ENCODE data around the gene ROCK2. TPM values are rescaled to one million over a fixed set of nuclear protein-coding genes. Genes with fewer than 3 reads are reported as not detected.

Gene ROCK2
- total RNA-seq, 4 donors from 2014 or later = 18.0 to 34.8 (median 23.2) TPM

DNA sequence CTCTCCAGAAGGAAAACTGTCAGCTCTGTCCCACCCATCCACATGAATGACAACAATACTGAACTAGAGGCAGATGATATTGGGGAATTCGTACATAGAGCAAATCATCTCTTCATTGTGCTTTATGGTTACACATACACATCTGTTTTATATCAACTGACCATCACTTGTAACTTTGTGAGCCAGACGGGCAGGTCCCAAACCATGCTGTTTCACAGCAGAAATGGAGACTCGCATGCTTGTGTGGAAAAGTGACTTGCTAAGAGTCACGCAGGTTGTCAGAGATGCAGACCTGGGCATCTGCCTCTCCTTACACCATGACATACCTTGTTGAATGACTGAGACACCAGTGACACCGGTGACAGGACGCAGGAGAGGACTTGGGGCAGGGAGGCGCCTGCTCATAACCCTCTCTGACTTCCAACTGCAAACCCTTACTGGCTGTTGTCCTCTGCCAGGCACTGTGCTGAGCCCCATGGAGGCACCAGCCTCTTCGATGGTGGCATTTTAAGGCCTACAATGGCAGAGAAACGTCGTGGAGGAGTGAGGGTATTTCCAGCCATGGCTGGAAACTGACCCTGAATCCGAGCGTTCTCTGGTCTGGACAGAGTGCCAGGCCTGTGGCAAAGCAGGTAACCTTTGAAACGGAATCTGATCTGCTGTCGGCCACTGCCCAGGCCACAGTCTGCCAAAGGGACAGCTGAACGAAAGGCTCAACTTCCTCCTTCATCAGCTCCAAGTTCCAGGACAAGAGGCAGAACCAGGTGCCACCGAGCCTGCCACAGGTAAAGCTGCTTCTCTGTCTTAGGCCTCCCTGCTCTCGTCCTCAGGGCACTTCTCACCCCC, 26.9 kb upstream of the ROCK2 start:
- no peak for TF ChIP-seq POLR2A (IDR thresholded peaks at IDR 0.05)
- TF ChIP-seq, protein P1, sequence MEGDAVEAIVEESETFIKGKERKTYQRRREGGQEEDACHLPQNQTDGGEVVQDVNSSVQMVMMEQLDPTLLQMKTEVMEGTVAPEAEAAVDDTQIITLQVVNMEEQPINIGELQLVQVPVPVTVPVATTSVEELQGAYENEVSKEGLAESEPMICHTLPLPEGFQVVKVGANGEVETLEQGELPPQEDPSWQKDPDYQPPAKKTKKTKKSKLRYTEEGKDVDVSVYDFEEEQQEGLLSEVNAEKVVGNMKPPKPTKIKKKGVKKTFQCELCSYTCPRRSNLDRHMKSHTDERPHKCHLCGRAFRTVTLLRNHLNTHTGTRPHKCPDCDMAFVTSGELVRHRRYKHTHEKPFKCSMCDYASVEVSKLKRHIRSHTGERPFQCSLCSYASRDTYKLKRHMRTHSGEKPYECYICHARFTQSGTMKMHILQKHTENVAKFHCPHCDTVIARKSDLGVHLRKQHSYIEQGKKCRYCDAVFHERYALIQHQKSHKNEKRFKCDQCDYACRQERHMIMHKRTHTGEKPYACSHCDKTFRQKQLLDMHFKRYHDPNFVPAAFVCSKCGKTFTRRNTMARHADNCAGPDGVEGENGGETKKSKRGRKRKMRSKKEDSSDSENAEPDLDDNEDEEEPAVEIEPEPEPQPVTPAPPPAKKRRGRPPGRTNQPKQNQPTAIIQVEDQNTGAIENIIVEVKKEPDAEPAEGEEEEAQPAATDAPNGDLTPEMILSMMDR (IDR thresholded peaks at IDR 0.05) = peak in 1 of 3 donors; percentile 6
- no peak overlapping the region for H3K4me3 ChIP-seq (ENCODE audit: low read depth, poor library complexity, severe bottlenecking)
- 81 to 84% methylated on average over 17 of the region's 17 CpGs for WGBS, 2 donors
- DNase-seq (ENCODE audit: low spot score in 2 of 2) = no peak
- intact Hi-C loops (cut with DNase I; ENCODE audit: low total_unique reads) = no loop called here

DNA sequence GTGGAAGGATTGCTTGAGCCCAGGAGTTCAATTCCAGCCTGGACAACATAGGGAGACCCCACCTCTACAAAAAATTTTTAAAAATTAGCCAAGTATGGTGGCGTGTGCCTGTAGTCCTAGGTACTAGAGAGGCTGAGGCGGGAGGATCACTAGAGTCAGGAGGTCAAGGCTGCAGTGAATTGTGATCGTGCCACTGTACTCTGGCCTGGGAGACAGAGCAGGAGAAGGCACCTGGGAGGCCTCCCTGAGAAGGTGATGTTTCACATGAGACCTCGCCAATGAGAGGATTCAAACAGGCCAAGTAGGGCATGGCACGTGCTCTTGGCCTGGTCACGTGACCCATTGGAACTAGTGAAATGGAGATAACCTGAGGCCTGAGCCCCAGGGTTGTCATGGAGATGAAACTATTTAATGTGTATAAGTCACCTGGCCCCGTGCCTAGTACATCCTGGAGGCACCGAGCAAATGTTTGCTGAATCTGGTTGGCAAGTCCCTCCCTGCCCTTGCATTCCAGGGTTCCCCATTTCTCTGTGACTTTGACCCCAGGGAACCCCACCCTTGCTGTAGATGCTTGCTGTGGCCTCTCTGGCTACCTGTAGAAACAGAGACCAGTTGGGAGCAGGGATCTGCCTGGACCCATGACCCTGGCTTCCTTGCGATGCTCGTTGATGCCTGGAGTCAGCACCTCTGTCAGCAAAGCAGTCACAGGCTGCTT, 26.1 kb upstream of the ROCK2 start:
- H3K4me3 ChIP-seq (ENCODE audit: low read depth, poor library complexity, severe bottlenecking) = no peak overlapping the region
- intact Hi-C loops (cut with DNase I; ENCODE audit: low total_unique reads) = no loop called here
- no peak for TF ChIP-seq POLR2A (IDR thresholded peaks at IDR 0.05)
- TF ChIP-seq, protein P1 (IDR thresholded peaks at IDR 0.05) = no peak
- WGBS, 2 donors = 54 to 64% methylated on average over 10 of the region's 10 CpGs
- no peak for DNase-seq (ENCODE audit: low spot score in 2 of 2)

DNA sequence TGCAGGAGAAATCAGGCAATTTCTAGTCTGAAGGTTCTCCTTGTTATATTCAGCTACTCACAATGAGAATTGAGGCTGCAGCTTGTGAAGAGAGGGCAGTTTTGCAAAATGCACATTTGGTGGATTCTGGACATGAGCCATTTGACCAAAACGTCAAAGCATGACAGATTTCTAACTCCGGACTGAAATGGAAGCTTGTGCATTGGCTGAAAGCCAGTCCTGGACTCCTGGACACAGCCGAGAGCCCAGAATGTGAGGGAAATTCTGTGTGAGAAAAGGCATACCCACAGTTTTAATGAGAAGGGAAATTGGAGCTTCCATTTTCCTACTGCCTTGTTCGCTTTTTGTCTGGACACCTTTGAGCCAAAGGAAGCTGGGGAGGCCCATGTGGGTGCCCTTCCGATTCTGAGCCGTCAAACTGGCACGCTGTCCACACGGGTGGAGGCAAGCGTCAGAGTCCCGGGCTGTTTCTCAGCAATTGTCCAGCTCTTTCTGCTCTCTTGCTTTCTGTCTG, 23.7 kb upstream of the ROCK2 start:
- TF ChIP-seq POLR2A (IDR thresholded peaks at IDR 0.05) = no peak
- TF ChIP-seq, protein P1 (IDR thresholded peaks at IDR 0.05) = no peak
- DNase-seq (ENCODE audit: low spot score in 2 of 2) = no peak
- WGBS, 2 donors = 37 to 50% methylated on average over 10 of the region's 10 CpGs
- no peak overlapping the region for H3K4me3 ChIP-seq (ENCODE audit: low read depth, poor library complexity, severe bottlenecking)
- intact Hi-C loops (cut with DNase I; ENCODE audit: low total_unique reads) = no loop called here

DNA sequence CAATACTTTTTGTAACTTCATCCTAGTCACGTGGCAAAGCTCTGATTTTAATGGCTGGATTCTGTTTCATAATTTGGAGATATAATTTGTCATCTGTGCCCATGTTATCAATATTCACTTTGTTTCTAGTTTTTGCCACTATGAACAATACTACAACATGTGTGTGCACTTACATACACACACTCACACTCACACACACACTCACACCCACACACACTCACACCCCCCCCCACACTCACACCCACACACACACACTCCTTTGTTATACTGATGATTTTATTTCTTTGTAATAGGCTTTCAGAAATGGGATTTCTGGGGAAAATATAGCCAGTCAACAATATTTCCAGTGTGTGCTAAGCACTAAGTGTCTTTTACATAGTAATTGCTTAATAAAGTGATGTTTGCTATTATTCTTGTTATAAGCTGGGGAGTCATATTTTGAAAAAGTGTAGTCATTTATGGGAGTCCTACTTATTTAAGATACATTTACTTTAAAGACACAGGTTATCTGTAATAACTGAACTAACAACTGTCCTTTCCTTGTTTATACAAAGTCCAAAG, 22.8 kb upstream of the ROCK2 start:
- H3K4me3 ChIP-seq (ENCODE audit: low read depth, poor library complexity, severe bottlenecking) = no peak overlapping the region
- no peak for TF ChIP-seq POLR2A (IDR thresholded peaks at IDR 0.05)
- intact Hi-C loops (cut with DNase I; ENCODE audit: low total_unique reads) = no loop called here
- WGBS, 2 donors = 73 to 82% methylated on average over 1 of the region's 1 CpG
- no peak for DNase-seq (ENCODE audit: low spot score in 2 of 2)

DNA sequence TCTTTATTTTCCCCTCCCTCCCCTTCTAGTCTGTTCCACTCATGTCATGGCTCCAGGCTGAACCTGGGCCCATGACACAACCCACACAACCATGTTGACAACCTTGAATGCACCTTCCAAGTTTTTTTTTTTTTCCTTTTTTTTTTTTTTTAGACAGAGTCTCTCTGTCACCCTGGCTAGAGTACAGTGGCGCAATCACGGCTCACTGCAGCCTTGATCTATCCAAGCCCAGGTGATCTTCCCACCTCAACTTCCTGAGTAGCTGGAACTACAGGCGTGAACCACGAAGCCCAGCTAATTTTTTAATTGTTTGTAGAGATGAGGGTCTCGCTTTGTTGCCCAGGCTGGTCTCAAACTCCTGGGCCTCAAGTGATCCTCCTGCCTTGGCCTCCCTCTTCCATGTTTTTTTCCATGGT, 21.9 kb upstream of the ROCK2 start:
- H3K4me3 ChIP-seq (ENCODE audit: low read depth, poor library complexity, severe bottlenecking) = no peak overlapping the region
- intact Hi-C loops (cut with DNase I; ENCODE audit: low total_unique reads) = no loop called here
- no peak for DNase-seq (ENCODE audit: low spot score in 2 of 2)
- TF ChIP-seq, protein P1 (IDR thresholded peaks at IDR 0.05) = no peak
- no peak for TF ChIP-seq POLR2A (IDR thresholded peaks at IDR 0.05)
- 86% methylated on average over 5 of the region's 5 CpGs for WGBS, 2 donors
